GM12873 (cell line): ENCODE results near the gene EIF4E3.

Experiments
- CTCF ChIP-seq: IDR thresholded peaks from 2 replicates; pipeline ENCODE4 v1.5.1; 2012; ENCODE audit warnings: low read depth, mild to moderate bottlenecking, moderate library complexity, low read length, control low read depth; ENCODE audit not compliant: insufficient read depth; ENCODE audit errors: missing control alignments

The EIF4E3 gene

GRCh38 chr3:71649757-71650156 lies 75.4 kb downstream of the EIF4E3 start:
- TF ChIP-seq CTCF: no peak

- no peak for TF ChIP-seq CTCF
Measured at GRCh38 chr3:71647751-71648150, 77.5 kb downstream of the EIF4E3 start.

GRCh38 chr3:71646971-71647370 lies 78.2 kb downstream of the EIF4E3 start:
- no peak for TF ChIP-seq CTCF

GRCh38 chr3:71645140-71645539 lies 80.1 kb downstream of the EIF4E3 start:
- no peak for TF ChIP-seq CTCF

- no peak for TF ChIP-seq CTCF
Measured at GRCh38 chr3:71641674-71642073, 83.5 kb downstream of the EIF4E3 start.

- no peak for TF ChIP-seq CTCF
Measured at GRCh38 chr3:71640331-71640983, 84.7 kb downstream of the EIF4E3 start.

- no peak for TF ChIP-seq CTCF
Measured at GRCh38 chr3:71636482-71636881, 88.7 kb downstream of the EIF4E3 start.
